GM23248 (cell line): ENCODE measurements around the gene HMGN1.

Experiments
- EZH2 ChIP-seq: fragments of 200-600 bp; sonication (generic); IDR thresholded peaks from 2 replicates; pipeline ENCODE4 v1.6.1; 2018; ENCODE audit warnings: antibody characterized with exemption, mild to moderate bottlenecking; ENCODE audit not compliant: insufficient read depth, poor library complexity, severe bottlenecking
- EZH2phosphoT487 ChIP-seq: fragments of 200-600 bp; sonication (generic); IDR thresholded peaks from 2 replicates; pipeline ENCODE4 v1.6.1; 2018; ENCODE audit warnings: antibody characterized with exemption, moderate library complexity, mild to moderate bottlenecking, low read depth; ENCODE audit not compliant: insufficient read depth

DNA sequence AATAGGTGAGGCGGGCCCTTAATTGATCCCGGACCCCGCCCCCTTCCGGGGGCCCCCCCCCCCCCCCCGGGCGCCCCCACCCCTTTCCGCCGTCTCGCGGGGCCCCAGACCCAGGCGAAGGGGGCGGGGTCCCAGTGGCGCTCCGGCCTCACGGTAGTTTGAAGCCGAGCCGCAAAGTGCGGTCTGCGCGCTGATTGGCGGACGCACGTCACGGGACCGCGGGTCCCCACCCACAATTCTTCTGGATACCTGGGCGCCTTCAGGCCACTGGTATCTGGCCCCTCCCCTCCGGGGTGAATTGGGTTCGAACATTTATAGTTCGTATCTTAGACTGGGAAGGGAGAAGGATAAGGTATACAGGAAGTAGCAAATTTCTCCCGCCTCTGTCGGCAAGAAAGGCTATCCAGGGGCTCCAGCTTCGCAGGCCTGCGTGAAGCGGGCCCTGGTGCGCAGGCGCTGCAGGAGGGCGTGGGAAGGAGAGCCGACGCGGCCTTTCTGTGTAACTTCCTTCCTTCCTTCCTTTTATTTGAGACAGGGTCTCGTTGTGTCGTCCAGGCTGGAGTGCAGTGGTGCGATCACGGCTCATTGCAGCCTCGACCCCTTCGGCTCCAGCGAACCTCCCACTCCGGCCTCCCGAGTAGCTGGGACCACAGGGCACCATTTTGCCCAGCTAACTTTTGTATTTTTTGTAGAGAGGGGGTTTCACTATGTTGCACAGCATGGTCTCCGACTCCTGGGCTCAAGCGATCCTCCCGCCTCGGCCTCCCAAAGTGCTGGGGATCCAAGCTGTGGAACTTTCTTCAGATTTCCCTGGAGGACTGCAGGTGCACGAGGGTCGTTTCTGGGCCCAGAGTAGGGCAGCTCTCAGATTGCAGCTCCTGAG lies 564 bp upstream of the HMGN1 start:
- no peak for TF ChIP-seq EZH2
- no peak for TF ChIP-seq EZH2phosphoT487
